GM12892 (cell line): ENCODE results near the gene ZFYVE28.

ENCODE experiments used
- POLR2A ChIP-seq: IDR thresholded peaks from 2 replicates; pipeline ENCODE4 v1.6.1; 2011; ENCODE audit warnings: low read depth, low read length, control low read depth
- POLR2AphosphoS5 ChIP-seq: IDR thresholded peaks from 2 replicates; pipeline ENCODE4 v1.6.1; 2011; ENCODE audit warnings: low read depth, low read length, control low read depth
- TAF1 ChIP-seq: IDR thresholded peaks from 2 replicates; pipeline ENCODE4 v1.6.1; 2011; ENCODE audit warnings: low read depth, mild to moderate bottlenecking, control low read depth, low read length, borderline replicate concordance

DNA sequence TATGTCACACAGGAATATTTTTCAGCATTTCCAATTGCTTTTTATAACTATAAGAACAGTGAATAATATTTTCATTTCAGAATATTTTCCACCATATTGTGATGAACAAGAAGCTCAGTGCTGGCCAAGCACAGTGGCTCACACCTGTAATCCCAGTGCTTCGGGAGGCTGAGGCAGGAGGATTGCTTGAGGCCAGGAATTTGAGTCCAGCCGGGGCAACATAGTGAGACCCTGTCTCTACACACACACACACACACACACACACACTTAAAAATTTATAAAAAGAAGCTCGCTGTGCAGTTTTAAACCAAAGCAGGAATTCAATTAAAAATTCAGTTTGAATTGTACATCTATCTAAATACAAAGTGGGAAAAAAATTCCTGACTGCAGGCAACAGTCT lies 3.2 kb downstream of the ZFYVE28 start:
- TF ChIP-seq POLR2AphosphoS5, result no peak
- TF ChIP-seq POLR2A, result no peak
- TF ChIP-seq TAF1, result no peak
